HUDEP-2 (cell line): ENCODE data around the gene SPG7.
"Not testable (repeated sequence)": the region's sequence is repeated elsewhere in the genome, so short reads cannot be mapped to it uniquely, and the experiment has no call there.

Source experiments
- DNase-seq, 76 experiments: peaks; one replicate each; lab custom pipeline; 2025; ENCODE audit not compliant: unreplicated experiment in 76 of 76; lab: John Stamatoyannopoulos, UW

SPG7 gene

GRCh38 chr16:89561142-89561883 lies 53.1 kb downstream of the SPG7 start:
- DNase-seq = peak in 3 of 76 experiments; percentile 24 to 38 (median 37)

- DNase-seq = peak in 7 of 76 experiments; percentile 9 to 34 (median 22)
These were observed 53.8 kb downstream of the SPG7 start for GRCh38 chr16:89561884-89562599.

- DNase-seq = no peak
These were observed 54.7 kb downstream of the SPG7 start for GRCh38 chr16:89562939-89563338.

- peak in 1 of 76 experiments; percentile 29 for DNase-seq
These were observed 55.6 kb downstream of the SPG7 start for GRCh38 chr16:89563639-89564392.

GRCh38 chr16:89564476-89565255 lies 56.5 kb downstream of the SPG7 start:
- peak in 10 of 76 experiments; percentile 9 to 46 (median 28) for DNase-seq

- DNase-seq = peak in 18 of 76 experiments; percentile 33 to 71 (median 50)
These were observed 57.0 kb downstream of the SPG7 start for GRCh38 chr16:89565256-89565505.

GRCh38 chr16:89565506-89566372 lies 57.5 kb downstream of the SPG7 start:
- peak in 60 of 76 experiments; percentile 12 to 93 (median 50) for DNase-seq

GRCh38 chr16:89567656-89568594 lies 59.7 kb downstream of the SPG7 start:
- no peak for DNase-seq

GRCh38 chr16:89569506-89570341 lies 61.5 kb downstream of the SPG7 start:
- no peak for DNase-seq

- no peak for DNase-seq
These were observed 62.2 kb downstream of the SPG7 start for GRCh38 chr16:89570342-89570923.

GRCh38 chr16:89570983-89571598 lies 62.9 kb downstream of the SPG7 start:
- not testable (repeated sequence) for DNase-seq

- DNase-seq = no peak
These were observed 63.4 kb downstream of the SPG7 start for GRCh38 chr16:89571636-89572035.

GRCh38 chr16:89572073-89572484 lies 63.9 kb downstream of the SPG7 start:
- no peak for DNase-seq

GRCh38 chr16:89572485-89573205 lies 64.4 kb downstream of the SPG7 start:
- no peak for DNase-seq

GRCh38 chr16:89573826-89574680 lies 65.8 kb downstream of the SPG7 start:
- no peak for DNase-seq
